HL-60 (cell line): ENCODE results near the gene INTS1.

Experiments
- DNase-seq, 2 experiments: peaks; one replicate each; pipeline ENCODE4 v3.0.0-alpha.2; 2010 to 2020; ENCODE audit warnings: low read depth in 1 of 2, low spot score in 1 of 2
- H3K27ac ChIP-seq: fragments of 250-450 bp; sonication (Bioruptor Pico); replicated peaks from 2 replicates; pipeline ENCODE4 v1.5.1; 2020; ENCODE audit warnings: mild to moderate bottlenecking, moderate library complexity
- H3K27me3 ChIP-seq: fragments of 250-450 bp; sonication (Bioruptor Pico); 2 replicates; pipeline ENCODE4 v1.5.1; 2021; ENCODE audit warnings: mild to moderate bottlenecking, moderate library complexity; ENCODE audit not compliant: insufficient read depth, poor library complexity, severe bottlenecking
- H3K4me3 ChIP-seq: replicated peaks from 2 replicates; pipeline ENCODE4 v1.5.1; 2011; ENCODE audit warnings: mild to moderate bottlenecking, control low read depth, low read length; ENCODE audit not compliant: insufficient read depth
- CTCF ChIP-seq: IDR thresholded peaks from one replicate; pipeline ENCODE4 v1.5.1; 2011; ENCODE audit warnings: low read length, control low read depth, inconsistent platforms; ENCODE audit not compliant: insufficient read depth
- GABPA ChIP-seq: IDR thresholded peaks from 2 replicates; pipeline ENCODE4 v1.6.1; 2012; ENCODE audit warnings: low read depth
- POLR2AphosphoS5 ChIP-seq: IDR thresholded peaks from 2 replicates; pipeline ENCODE4 v1.6.1; 2012; ENCODE audit warnings: low read depth
- REST ChIP-seq: IDR thresholded peaks from 2 replicates; pipeline ENCODE4 v1.6.1; 2012; ENCODE audit warnings: low read depth; ENCODE audit not compliant: insufficient replicate concordance
- SPI1 ChIP-seq: IDR thresholded peaks from 2 replicates; pipeline ENCODE4 v1.6.1; 2012; ENCODE audit warnings: low read depth, mild to moderate bottlenecking, borderline replicate concordance

Gene INTS1

GRCh38 chr7:1423264-1423811, 80.9 kb downstream of the INTS1 start:
- Histone ChIP-seq H3K4me3 (no peak overlapping the region), H3K27me3 (peaks cover 10% of the 10 kb centered on the region), H3K27ac (no peak overlapping the region)
- DNase-seq = no peak
- TF ChIP-seq CTCF = no peak
- TF ChIP-seq POLR2AphosphoS5 = no peak
- no peak for TF ChIP-seq SPI1
- TF ChIP-seq GABPA = no peak
- no peak for TF ChIP-seq REST

- TF ChIP-seq GABPA = no peak
- no peak for TF ChIP-seq REST
- TF ChIP-seq SPI1 = no peak
- TF ChIP-seq POLR2AphosphoS5 = no peak
- TF ChIP-seq CTCF = no peak
- Histone ChIP-seq H3K27me3 (peaks cover 10% of the 10 kb centered on the region), H3K27ac (no peak overlapping the region), H3K4me3 (no peak overlapping the region)
- DNase-seq = no peak
Observed at GRCh38 chr7:1422512-1423263, 81.5 kb downstream of the INTS1 start.

- Histone ChIP-seq H3K27ac (no peak overlapping the region), H3K4me3 (no peak overlapping the region), H3K27me3 (peaks cover 11% of the 10 kb centered on the region)
- DNase-seq = no peak
- TF ChIP-seq REST (no peak), CTCF (no peak), POLR2AphosphoS5 (no peak), GABPA (no peak), SPI1 (no peak)
Observed at GRCh38 chr7:1421946-1422345, 82.2 kb downstream of the INTS1 start.
